ENCODE measurements around the gene WNK1. TPM values are rescaled to one million over a fixed set of nuclear protein-coding genes. Genes with fewer than 3 reads are reported as not detected.

The WNK1 gene
- total and polyA plus RNA-seq, 2 of the 8 experiments (the other 6 are each of a cell fraction or from before 2014, with no cell fraction given): 88.2 to 157 TPM

DNA sequence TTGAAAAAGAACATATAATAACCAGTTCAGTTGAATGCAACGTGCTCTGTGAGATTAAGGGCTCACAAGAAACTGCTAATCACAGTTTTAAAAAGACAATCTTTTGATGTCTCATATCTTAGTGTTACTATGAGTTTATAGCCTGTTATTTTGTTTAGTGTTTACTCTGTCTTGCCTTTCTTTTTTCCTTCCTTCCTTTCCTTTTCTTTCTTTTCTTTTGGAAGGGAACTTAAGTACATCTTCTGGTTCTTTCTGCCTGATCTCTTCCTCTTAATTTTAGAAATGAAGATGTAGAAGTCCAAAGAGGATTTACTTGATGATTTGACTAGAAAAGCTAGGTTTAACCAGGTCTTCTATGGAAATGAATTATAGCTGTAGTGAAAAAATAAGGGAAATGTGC, 38.2 kb downstream of the WNK1 start (continued):
- no peak for TF ChIP-seq JUND (IDR thresholded peaks at IDR 0.05; ENCODE audit: low read length)
- TF ChIP-seq FOSL1 (IDR thresholded peaks at IDR 0.05; ENCODE audit: insufficient read depth, low read depth, low read length): no peak
- TF ChIP-seq, protein P1, sequence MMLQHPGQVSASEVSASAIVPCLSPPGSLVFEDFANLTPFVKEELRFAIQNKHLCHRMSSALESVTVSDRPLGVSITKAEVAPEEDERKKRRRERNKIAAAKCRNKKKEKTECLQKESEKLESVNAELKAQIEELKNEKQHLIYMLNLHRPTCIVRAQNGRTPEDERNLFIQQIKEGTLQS (IDR thresholded peaks at IDR 0.05; ENCODE audit: insufficient read depth, low read depth, low read length): no peak
- no peak for TF ChIP-seq BACH1 (IDR thresholded peaks at IDR 0.05; ENCODE audit: low read length)

Measured in H1 (cell line).